GM04504 (cell line): ENCODE data around the gene AKR1C8.

Experiments
- DNase-seq: peaks from one replicate; pipeline ENCODE4 v3.0.0-alpha.2; 2012; ENCODE audit warnings: low read depth

The AKR1C8 gene

GRCh38 chr10:5107860-5108526 lies 77.0 kb downstream of the AKR1C8 start:
- no peak for DNase-seq

DNA sequence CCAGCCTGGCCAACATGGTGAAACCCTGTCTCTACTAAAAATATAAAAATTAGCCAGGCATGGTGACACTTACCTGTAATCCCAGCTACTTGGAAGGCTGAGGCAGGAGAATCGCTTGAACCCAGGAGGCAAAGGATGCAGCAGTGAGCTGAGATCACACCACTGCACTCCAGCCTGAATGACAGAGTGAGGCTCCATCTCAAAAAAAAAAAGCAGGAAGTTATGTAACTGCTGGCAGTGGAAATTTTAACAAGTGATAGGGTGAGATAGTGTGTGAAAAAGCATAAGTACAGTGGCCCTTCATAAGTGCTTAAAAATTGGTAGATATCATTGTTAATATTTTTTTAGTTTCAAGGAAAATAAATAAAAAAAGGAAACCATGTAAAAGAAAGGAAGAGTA lies 78.4 kb downstream of the AKR1C8 start:
- DNase-seq, result no peak

- no peak for DNase-seq
Measured at GRCh38 chr10:5105626-5106025, 79.3 kb downstream of the AKR1C8 start.
